ENCODE results near the gene SEMA4D.

SEMA4D gene

DNA sequence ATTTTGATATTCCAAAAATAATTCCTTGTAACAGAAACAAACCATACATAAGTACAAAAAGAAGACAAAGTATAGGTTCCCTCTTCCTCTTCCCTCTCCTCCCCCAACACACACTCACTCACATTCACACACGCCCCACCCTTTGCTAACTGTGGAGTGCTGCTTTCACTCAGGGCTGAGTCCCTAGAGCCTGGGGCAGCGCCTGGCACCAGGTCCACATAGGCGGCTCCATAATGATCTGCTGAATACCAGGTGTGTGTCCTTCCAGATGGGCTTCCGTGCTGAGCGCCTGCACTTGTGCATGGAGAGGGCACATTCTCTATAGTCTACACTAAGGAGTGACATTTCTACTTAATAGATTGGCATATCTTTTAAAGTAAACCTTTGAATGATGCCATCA lies 3.7 kb downstream of the SEMA4D start:
- DNase-seq: no peak
- peaks cover 90% of the 10 kb centered on the region for H3K4me1 ChIP-seq (ENCODE audit: insufficient read depth, low read length)

DNA sequence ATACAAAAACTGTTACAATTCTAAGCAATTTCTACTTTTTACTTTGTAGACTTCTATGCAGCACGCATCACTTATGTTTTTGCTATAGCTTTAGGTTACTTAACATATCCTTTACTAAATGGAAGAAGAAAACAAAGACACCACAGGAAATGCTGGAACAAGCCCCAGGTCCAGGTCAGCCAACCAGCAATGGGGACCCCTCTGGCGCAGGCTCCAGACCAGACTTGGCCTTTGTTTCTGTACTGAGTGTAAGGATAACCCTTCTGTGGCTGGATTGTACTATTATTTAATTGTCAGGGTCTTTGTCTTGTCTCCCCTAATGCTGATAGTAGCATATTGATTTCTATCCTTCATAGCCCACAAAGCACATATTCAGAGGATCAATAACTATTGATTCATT lies 4.2 kb downstream of the SEMA4D start:
- no peak for TF ChIP-seq EZH2 (IDR thresholded peaks at IDR 0.05; ENCODE audit: borderline replicate concordance, low read depth, low read length, severe bottlenecking)
- TF ChIP-seq, protein P1, sequence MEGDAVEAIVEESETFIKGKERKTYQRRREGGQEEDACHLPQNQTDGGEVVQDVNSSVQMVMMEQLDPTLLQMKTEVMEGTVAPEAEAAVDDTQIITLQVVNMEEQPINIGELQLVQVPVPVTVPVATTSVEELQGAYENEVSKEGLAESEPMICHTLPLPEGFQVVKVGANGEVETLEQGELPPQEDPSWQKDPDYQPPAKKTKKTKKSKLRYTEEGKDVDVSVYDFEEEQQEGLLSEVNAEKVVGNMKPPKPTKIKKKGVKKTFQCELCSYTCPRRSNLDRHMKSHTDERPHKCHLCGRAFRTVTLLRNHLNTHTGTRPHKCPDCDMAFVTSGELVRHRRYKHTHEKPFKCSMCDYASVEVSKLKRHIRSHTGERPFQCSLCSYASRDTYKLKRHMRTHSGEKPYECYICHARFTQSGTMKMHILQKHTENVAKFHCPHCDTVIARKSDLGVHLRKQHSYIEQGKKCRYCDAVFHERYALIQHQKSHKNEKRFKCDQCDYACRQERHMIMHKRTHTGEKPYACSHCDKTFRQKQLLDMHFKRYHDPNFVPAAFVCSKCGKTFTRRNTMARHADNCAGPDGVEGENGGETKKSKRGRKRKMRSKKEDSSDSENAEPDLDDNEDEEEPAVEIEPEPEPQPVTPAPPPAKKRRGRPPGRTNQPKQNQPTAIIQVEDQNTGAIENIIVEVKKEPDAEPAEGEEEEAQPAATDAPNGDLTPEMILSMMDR (IDR thresholded peaks at IDR 0.05; ENCODE audit: borderline replicate concordance, extremely low read depth, low read length, poor library complexity, severe bottlenecking): no peak
- Histone ChIP-seq H3K36me3 (ENCODE audit: insufficient read depth, low read length) (peaks cover 52% of the 10 kb centered on the region), H3K27me3 (ENCODE audit: insufficient read depth, low read length, poor library complexity) (no peaks in the 10 kb centered on the region), H2AFZ (ENCODE audit: low read depth, low read length) (no peak overlapping the region), H3K27ac (ENCODE audit: low read length) (peak overlapping the region; percentile 95; the same call in 1 of the 2 replicates), H3K79me2 (ENCODE audit: insufficient read depth, low read length) (peaks cover 97% of the 10 kb centered on the region), H3K4me1 (ENCODE audit: insufficient read depth, low read length) (peaks cover 90% of the 10 kb centered on the region), H3K9ac (ENCODE audit: low read depth, low read length) (0 out of 2 replicates have a peak overlapping the region, but pooled peaks have one; percentile 14), H3K9me3 (ENCODE audit: insufficient read depth, low read length, severe bottlenecking) (no peaks in the 10 kb centered on the region), H3K4me2 (ENCODE audit: insufficient read depth, low read length) (peak overlapping the region; percentile 95), H4K20me1 (ENCODE audit: insufficient read depth, low read length) (peaks cover 81% of the 10 kb centered on the region), H3K4me3 (ENCODE audit: low read depth in 1 of 2, low read length in 2 of 2) (peak overlapping the region in 1 of 2 experiments; percentile 85; a peak in 1 of 4 replicates)
- DNase-seq: no peak
- no peak for ATAC-seq (ENCODE audit: insufficient read depth, low read depth)

More for the DNA sequence above, 3.7 kb downstream of the SEMA4D start:
- no peaks in the 10 kb centered on the region for H3K27me3 ChIP-seq (ENCODE audit: insufficient read depth, low read length, poor library complexity)
- peaks cover 47% of the 10 kb centered on the region for H3K36me3 ChIP-seq (ENCODE audit: insufficient read depth, low read length)
- peak overlapping the region; percentile 95 for H3K4me2 ChIP-seq (ENCODE audit: insufficient read depth, low read length)
- no peak overlapping the region for H2AFZ ChIP-seq (ENCODE audit: low read depth, low read length)
- TF ChIP-seq, protein P1 (IDR thresholded peaks at IDR 0.05; ENCODE audit: borderline replicate concordance, extremely low read depth, low read length, poor library complexity, severe bottlenecking): no peak
- no peak for TF ChIP-seq EZH2 (IDR thresholded peaks at IDR 0.05; ENCODE audit: borderline replicate concordance, low read depth, low read length, severe bottlenecking)
- H3K79me2 ChIP-seq (ENCODE audit: insufficient read depth, low read length): peaks cover 91% of the 10 kb centered on the region
- ATAC-seq (ENCODE audit: insufficient read depth, low read depth): no peak
- H3K9ac ChIP-seq (ENCODE audit: low read depth, low read length): peak overlapping the region; percentile 88; the same call in 1 of the 2 replicates
- no peaks in the 10 kb centered on the region for H3K9me3 ChIP-seq (ENCODE audit: insufficient read depth, low read length, severe bottlenecking)
- peak overlapping the region; percentile 95; the same call in 1 of the 2 replicates for H3K27ac ChIP-seq (ENCODE audit: low read length)
- peak overlapping the region in 1 of 2 experiments; percentile 85; a peak in 2 of 4 replicates for H3K4me3 ChIP-seq (ENCODE audit: low read depth in 1 of 2, low read length in 2 of 2)
- peaks cover 76% of the 10 kb centered on the region for H4K20me1 ChIP-seq (ENCODE audit: insufficient read depth, low read length)

DNA sequence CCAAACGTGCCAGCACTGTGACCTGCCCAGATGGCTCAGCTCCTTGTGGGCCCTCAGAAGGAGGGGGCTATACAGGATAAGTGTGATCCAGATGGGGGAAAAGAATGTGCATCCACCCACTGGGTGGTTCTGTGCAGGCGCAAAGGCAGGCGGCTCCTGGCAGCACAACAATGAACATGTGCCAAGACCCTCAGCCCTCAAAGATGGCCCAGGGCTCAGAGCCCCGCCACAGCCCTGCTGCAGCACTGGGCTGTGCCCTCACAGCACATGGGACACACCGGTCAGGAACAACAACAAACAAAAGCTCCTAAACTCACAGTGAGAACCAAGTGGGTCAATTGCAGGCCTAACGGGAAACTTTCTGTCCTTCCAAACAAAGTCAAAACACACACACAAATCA lies 4.7 kb downstream of the SEMA4D start:
- DNase-seq (no peak), ATAC-seq (ENCODE audit: insufficient read depth, low read depth) (no peak)
- Histone ChIP-seq H3K9me3 (ENCODE audit: insufficient read depth, low read length, severe bottlenecking) (no peaks in the 10 kb centered on the region), H3K4me2 (ENCODE audit: insufficient read depth, low read length) (peak overlapping the region; percentile 95), H3K36me3 (ENCODE audit: insufficient read depth, low read length) (peaks cover 52% of the 10 kb centered on the region), H3K79me2 (ENCODE audit: insufficient read depth, low read length) (peaks cover 97% of the 10 kb centered on the region), H3K27me3 (ENCODE audit: insufficient read depth, low read length, poor library complexity) (no peaks in the 10 kb centered on the region), H2AFZ (ENCODE audit: low read depth, low read length) (no peak overlapping the region), H3K27ac (ENCODE audit: low read length) (peak overlapping the region; percentile 95), H3K4me3 (ENCODE audit: low read depth in 1 of 2, low read length in 2 of 2) (peak overlapping the region in 1 of 2 experiments; percentile 5; a peak in 1 of 4 replicates), H3K9ac (ENCODE audit: low read depth, low read length) (0 out of 2 replicates have a peak overlapping the region, but pooled peaks have one; percentile 14), H3K4me1 (ENCODE audit: insufficient read depth, low read length) (peaks cover 89% of the 10 kb centered on the region), H4K20me1 (ENCODE audit: insufficient read depth, low read length) (peaks cover 85% of the 10 kb centered on the region)
- TF ChIP-seq, protein P1 (IDR thresholded peaks at IDR 0.05; ENCODE audit: borderline replicate concordance, extremely low read depth, low read length, poor library complexity, severe bottlenecking): no peak
- TF ChIP-seq EZH2 (IDR thresholded peaks at IDR 0.05; ENCODE audit: borderline replicate concordance, low read depth, low read length, severe bottlenecking): no peak
